IPS-NIHi11 (cell line): ENCODE measurements around the gene WHRN.

ENCODE experiments used
- DNase-seq: peaks from one replicate; pipeline ENCODE4 v3.0.0; 2012; ENCODE audit warnings: mixed read lengths, low spot score

Gene WHRN

GRCh38 chr9:114418053-114418452 is 87.2 kb downstream of the WHRN start:
- no peak for DNase-seq

- DNase-seq = no peak
Measured at GRCh38 chr9:114417511-114417910, 87.8 kb downstream of the WHRN start.

DNA sequence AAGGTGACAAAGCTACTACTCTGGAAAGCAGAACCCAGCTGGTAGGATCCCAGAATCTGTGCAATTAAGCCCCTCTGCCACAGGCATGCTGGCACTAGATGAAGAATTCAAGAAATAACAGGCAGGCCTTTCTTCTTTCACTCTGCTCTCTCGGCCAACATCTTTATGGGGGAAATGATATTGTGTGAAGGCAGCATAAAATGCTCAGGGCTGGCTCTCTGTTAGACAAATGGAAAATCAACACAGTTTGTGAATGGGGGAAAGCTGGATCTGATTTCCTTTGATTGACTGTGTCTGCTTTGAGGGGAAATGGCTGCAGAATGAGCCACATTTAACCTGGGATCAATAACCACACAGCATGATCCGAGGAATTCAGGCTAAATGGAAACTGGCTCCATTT is 88.4 kb downstream of the WHRN start:
- DNase-seq = no peak

DNA sequence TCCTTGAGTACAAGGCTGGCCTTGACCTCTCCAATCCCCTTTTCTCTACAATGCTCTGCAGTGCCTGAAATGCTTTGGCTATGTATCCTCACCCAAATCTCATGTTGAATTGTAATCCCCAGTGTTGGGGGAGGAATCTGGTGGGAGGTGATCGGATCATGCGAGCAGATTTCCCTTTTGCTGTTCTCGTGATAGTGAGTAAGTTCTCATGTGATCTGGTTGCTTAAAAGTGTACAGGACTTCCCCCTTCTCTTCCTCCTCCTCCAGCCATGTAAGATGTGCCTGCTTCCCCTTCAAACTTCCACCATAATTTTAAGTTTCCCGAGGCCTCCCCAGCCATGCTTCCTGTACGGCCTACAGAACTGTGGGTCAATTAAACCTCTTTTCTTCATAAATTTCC is 89.0 kb downstream of the WHRN start:
- DNase-seq = no peak

- no peak for DNase-seq
Measured at GRCh38 chr9:114414346-114414745, 90.9 kb downstream of the WHRN start.

GRCh38 chr9:114413861-114414301 is 91.4 kb downstream of the WHRN start:
- DNase-seq = no peak

DNA sequence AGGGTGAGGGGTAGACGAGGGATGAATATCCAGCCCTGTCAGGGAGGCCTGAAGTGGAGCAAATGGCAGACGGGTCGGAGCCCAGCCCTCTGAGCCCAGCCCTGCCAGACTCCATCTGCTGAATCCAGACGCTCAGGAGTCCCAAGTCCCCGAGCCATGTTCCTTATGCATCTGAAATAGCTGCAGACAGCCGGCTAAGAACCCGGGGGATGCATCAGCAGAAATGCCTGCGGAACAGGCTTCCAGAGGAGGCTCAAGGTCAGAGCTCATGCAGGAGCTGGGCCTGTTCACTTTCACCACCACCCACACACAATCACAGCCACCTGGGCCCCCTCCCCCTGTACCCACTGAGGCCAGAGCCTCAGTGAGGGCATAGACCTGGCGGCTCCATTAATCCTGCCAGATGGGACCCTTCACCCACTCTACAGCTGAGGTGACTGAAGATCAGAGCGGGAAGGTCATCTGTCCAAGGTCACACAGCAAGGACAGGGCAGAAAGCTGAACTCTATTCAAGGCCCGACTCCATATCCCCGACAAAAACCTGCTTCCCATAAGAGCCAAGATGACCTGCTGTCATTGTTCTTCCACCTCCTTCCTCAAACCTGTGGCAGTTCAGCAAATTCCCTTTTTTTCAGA is 93.1 kb downstream of the WHRN start:
- DNase-seq = no peak

DNA sequence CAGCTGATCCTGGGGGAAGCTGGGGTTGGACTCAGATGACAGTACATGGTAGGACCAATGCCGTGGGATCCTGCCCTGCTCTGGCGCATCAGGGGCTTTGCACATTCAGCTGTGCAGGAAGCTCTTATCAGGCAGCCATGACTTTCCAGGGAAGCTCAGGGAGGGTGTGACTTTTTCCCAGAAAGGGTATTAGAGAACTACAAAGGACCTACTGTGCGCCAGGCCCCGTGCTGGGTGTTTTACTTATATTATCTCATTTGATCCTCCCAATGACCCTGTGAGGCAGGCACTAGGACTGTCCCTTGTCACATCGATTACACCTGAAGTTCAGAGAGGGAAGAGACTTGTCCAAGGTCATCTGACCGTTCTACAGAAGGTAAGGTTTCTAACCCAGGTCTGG is 93.8 kb downstream of the WHRN start:
- no peak for DNase-seq

- DNase-seq = no peak
Measured at GRCh38 chr9:114410910-114411309, 94.4 kb downstream of the WHRN start.

GRCh38 chr9:114409842-114410241 is 95.4 kb downstream of the WHRN start:
- DNase-seq = no peak

GRCh38 chr9:114409103-114409780 is 96.0 kb downstream of the WHRN start:
- DNase-seq = no peak

GRCh38 chr9:114408645-114409044 is 96.6 kb downstream of the WHRN start:
- no peak for DNase-seq

- no peak for DNase-seq
Measured at GRCh38 chr9:114407889-114408288, 97.4 kb downstream of the WHRN start.

GRCh38 chr9:114406441-114406840 is 98.8 kb downstream of the WHRN start:
- DNase-seq = no peak

GRCh38 chr9:114405294-114406034 is 99.8 kb downstream of the WHRN start:
- peak; percentile 88 for DNase-seq

- DNase-seq = no peak
Measured at GRCh38 chr9:114404531-114404930, 100.7 kb downstream of the WHRN start.

DNA sequence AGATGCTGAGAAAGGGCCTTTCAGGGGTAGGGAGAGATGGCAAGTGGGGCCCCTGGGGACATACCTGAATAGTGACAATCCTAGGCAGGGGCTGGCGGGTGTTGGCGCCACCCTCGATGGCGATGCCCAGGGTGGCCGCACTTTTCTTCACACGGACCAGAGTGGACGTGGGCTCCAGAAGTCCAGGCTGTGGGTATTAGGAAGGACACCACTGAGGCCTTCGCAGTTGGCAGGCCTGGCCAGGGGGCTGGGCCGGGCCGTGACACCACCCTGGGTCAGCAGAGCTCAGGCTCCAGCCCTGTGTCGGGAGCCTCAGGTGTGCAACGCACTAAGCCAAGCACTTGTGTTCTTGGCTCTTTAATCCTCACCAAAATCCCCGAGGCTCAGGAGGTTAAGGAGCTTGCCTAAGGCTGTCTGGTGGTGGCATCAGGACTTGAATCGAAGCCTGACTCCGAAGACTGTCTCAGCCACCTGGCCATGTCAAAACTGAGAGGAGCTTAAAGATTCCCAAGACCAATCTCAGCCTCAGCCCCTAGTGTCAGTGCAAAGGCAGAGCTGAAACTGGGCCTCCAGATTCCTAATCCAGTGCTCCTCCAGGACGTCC is 102.0 kb downstream of the WHRN start:
- no peak for DNase-seq

DNA sequence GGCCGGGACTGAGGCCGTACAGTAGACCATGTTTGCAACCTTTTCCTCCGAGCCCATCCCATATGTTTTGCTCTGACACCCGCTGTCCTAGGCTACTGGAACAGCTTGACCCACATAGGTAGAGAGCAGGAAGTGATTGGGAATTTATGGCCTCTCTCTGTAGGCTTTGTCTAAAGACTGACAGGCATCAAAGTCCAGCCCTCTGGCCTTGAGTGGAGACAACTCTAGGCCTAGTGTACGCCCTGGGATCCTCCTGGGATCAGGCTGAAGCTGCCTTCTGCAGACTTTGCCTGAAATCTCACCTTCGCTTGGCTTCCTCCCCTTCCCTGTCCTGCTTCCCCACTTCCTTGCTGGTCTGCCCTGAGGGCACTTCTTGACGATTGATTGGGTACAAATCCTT is 103.9 kb downstream of the WHRN start:
- no peak for DNase-seq

GRCh38 chr9:114400772-114401171 is 104.5 kb downstream of the WHRN start:
- no peak for DNase-seq

DNA sequence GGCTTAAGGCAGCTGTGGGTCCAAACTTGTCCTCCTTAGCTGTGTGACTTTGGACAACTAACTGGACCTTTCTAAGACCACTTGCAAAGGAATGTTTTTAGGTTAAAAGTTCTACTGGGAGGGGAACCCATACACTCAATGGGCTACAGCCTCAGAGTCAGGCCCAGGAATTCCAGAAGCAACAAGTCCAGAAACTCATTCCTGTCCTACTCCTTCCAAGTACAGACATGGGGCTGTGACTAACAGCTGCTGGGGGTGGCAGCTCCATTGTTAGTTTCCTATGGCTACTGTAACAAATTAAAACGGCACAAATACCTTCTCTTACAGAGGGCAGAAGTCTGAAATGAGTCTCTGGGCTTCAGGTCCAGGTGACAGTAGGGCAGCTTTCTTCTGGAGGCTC is 105.1 kb downstream of the WHRN start:
- DNase-seq = no peak

DNA sequence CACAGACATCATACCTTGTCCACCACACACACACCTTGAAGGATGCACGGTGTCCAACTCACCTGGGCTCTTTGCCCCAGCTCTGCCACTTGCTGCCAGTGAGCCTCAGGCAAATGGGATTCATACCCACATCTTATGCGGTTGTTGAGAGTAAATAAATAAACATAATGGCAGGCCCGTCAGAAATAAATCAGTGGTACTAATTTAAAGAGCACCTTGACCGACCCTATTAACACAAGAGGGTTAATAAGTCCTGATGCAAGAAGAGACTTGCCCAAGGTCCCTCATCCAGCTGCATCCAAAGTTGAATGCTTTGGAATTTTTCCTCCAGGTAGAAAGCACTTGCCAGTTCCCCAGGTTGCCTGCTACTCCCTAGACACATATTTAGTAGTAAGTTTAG is 105.9 kb downstream of the WHRN start:
- no peak for DNase-seq

- DNase-seq = peak; percentile 98
Measured at GRCh38 chr9:114397848-114398605, 107.2 kb downstream of the WHRN start.
